Iris pigment epithelial cell (primary cell): Measurements from ENCODE around the gene LILRB5.
"Not testable (repeated sequence)": the region's sequence is repeated elsewhere in the genome, so short reads cannot be mapped to it uniquely, and the experiment has no call there.

ENCODE experiments used
- DNase-seq: peaks from one replicate; pipeline ENCODE4 v3.0.0-alpha.2; 2011; ENCODE audit warnings: low read depth

LILRB5 gene

GRCh38 chr19:54242234-54242633 is 14.8 kb downstream of the LILRB5 start:
- DNase-seq = not testable (repeated sequence)

GRCh38 chr19:54240372-54241336 is 16.4 kb downstream of the LILRB5 start:
- not testable (repeated sequence) for DNase-seq

- not testable (repeated sequence) for DNase-seq
These were observed 17.3 kb downstream of the LILRB5 start for GRCh38 chr19:54239491-54240371.

GRCh38 chr19:54233941-54234340 is 23.1 kb downstream of the LILRB5 start:
- DNase-seq = no peak

GRCh38 chr19:54231077-54231931 is 25.8 kb downstream of the LILRB5 start:
- DNase-seq = peak; percentile 60

- DNase-seq = no peak
These were observed 27.0 kb downstream of the LILRB5 start for GRCh38 chr19:54230031-54230430.

GRCh38 chr19:54229146-54229545 is 27.9 kb downstream of the LILRB5 start:
- DNase-seq = no peak

GRCh38 chr19:54224619-54225018 is 32.5 kb downstream of the LILRB5 start:
- DNase-seq = not testable (repeated sequence)

- not testable (repeated sequence) for DNase-seq
These were observed 33.2 kb downstream of the LILRB5 start for GRCh38 chr19:54223937-54224281.

GRCh38 chr19:54223277-54223936 is 33.7 kb downstream of the LILRB5 start:
- DNase-seq = not testable (repeated sequence)

GRCh38 chr19:54222474-54223276 is 34.4 kb downstream of the LILRB5 start, which contains the start of gene LILRB3:
Gene LILRB3 (minus strand): TSS chr19:54223007. CDS start chr19:54222976, 31 bp downstream.
- DNase-seq = not testable (repeated sequence)

- DNase-seq = not testable (repeated sequence)
These were observed 35.1 kb downstream of the LILRB5 start for GRCh38 chr19:54221947-54222346.

- not testable (repeated sequence) for DNase-seq
These were observed 37.4 kb downstream of the LILRB5 start for GRCh38 chr19:54219702-54220101.

- DNase-seq = no peak
These were observed 38.0 kb downstream of the LILRB5 start for GRCh38 chr19:54218960-54219661.

- DNase-seq = no peak
These were observed 38.8 kb downstream of the LILRB5 start for GRCh38 chr19:54218259-54218658.

- not testable (repeated sequence) for DNase-seq
These were observed 39.4 kb downstream of the LILRB5 start for GRCh38 chr19:54217517-54218247.

GRCh38 chr19:54216869-54217268 is 40.2 kb downstream of the LILRB5 start:
- DNase-seq = no peak

GRCh38 chr19:54214734-54215133 is 42.3 kb downstream of the LILRB5 start:
- DNase-seq = not testable (repeated sequence)

- not testable (repeated sequence) for DNase-seq
These were observed 42.9 kb downstream of the LILRB5 start for GRCh38 chr19:54214217-54214616.
